ENCODE data around the gene PAX8.

The PAX8 gene

GRCh38 chr2:113169002-113169530 is 109.7 kb downstream of the PAX8 start:
- Histone ChIP-seq H3K27me3 (ENCODE audit: low read length) (no peaks in the 10 kb centered on the region), H3K4me3 (ENCODE audit: insufficient read depth, low read length, poor library complexity, severe bottlenecking) (no peak overlapping the region), H3K27ac (ENCODE audit: low read depth, low read length) (no peak overlapping the region), H3K36me3 (ENCODE audit: low read length) (no peaks in the 10 kb centered on the region), H3K9me3 (ENCODE audit: insufficient read depth, low read length) (no peaks in the 10 kb centered on the region), H3K79me2 (ENCODE audit: insufficient read depth, low read length) (peaks cover 1% of the 10 kb centered on the region), H3K4me2 (ENCODE audit: low read depth, low read length, poor library complexity, severe bottlenecking) (no peak overlapping the region), H4K20me1 (ENCODE audit: low read depth, low read length) (no peaks in the 10 kb centered on the region), H3F3A (ENCODE audit: insufficient read depth) (no peaks in the 10 kb centered on the region), H3K9me2 (replicated peaks; ENCODE audit: insufficient read depth, low read length) (no peaks in the 10 kb centered on the region), H2AFZ (ENCODE audit: low read depth, low read length, severe bottlenecking) (no peak overlapping the region), H3K9ac (ENCODE audit: low read length) (no peak overlapping the region)
- no peak for TF ChIP-seq EZH2phosphoT487 (conservative IDR thresholded peaks at IDR 0.05; ENCODE audit: low read length)
- no peak for TF ChIP-seq CTCF (IDR thresholded peaks at IDR 0.05; ENCODE audit: insufficient read depth, low read length, poor library complexity, severe bottlenecking)

GRCh38 chr2:113167962-113168340 is 110.8 kb downstream of the PAX8 start:
- TF ChIP-seq CTCF (IDR thresholded peaks at IDR 0.05; ENCODE audit: insufficient read depth, low read length, poor library complexity, severe bottlenecking) (no peak), EZH2phosphoT487 (conservative IDR thresholded peaks at IDR 0.05; ENCODE audit: low read length) (no peak)
- Histone ChIP-seq H3K9me3 (ENCODE audit: insufficient read depth, low read length) (no peaks in the 10 kb centered on the region), H3K9ac (ENCODE audit: low read length) (no peak overlapping the region), H3K36me3 (ENCODE audit: low read length) (no peaks in the 10 kb centered on the region), H3K4me2 (ENCODE audit: low read depth, low read length, poor library complexity, severe bottlenecking) (no peak overlapping the region), H3F3A (ENCODE audit: insufficient read depth) (no peaks in the 10 kb centered on the region), H2AFZ (ENCODE audit: low read depth, low read length, severe bottlenecking) (no peak overlapping the region), H3K27me3 (ENCODE audit: low read length) (no peaks in the 10 kb centered on the region), H3K27ac (ENCODE audit: low read depth, low read length) (no peak overlapping the region), H3K9me2 (replicated peaks; ENCODE audit: insufficient read depth, low read length) (no peaks in the 10 kb centered on the region), H4K20me1 (ENCODE audit: low read depth, low read length) (no peaks in the 10 kb centered on the region), H3K4me3 (ENCODE audit: insufficient read depth, low read length, poor library complexity, severe bottlenecking) (no peak overlapping the region), H3K79me2 (ENCODE audit: insufficient read depth, low read length) (no peaks in the 10 kb centered on the region)

GRCh38 chr2:113167115-113167932 is 111.4 kb downstream of the PAX8 start:
- Histone ChIP-seq H3K9me2 (replicated peaks; ENCODE audit: insufficient read depth, low read length) (no peaks in the 10 kb centered on the region), H3K79me2 (ENCODE audit: insufficient read depth, low read length) (no peaks in the 10 kb centered on the region), H3K9ac (ENCODE audit: low read length) (no peak overlapping the region), H3K36me3 (ENCODE audit: low read length) (no peaks in the 10 kb centered on the region), H3K27ac (ENCODE audit: low read depth, low read length) (no peak overlapping the region), H3K27me3 (ENCODE audit: low read length) (no peaks in the 10 kb centered on the region), H2AFZ (ENCODE audit: low read depth, low read length, severe bottlenecking) (no peak overlapping the region), H3K4me3 (ENCODE audit: insufficient read depth, low read length, poor library complexity, severe bottlenecking) (no peak overlapping the region), H3K4me2 (ENCODE audit: low read depth, low read length, poor library complexity, severe bottlenecking) (no peak overlapping the region), H3K9me3 (ENCODE audit: insufficient read depth, low read length) (no peaks in the 10 kb centered on the region), H3F3A (ENCODE audit: insufficient read depth) (no peaks in the 10 kb centered on the region), H4K20me1 (ENCODE audit: low read depth, low read length) (no peaks in the 10 kb centered on the region)
- TF ChIP-seq CTCF (IDR thresholded peaks at IDR 0.05; ENCODE audit: insufficient read depth, low read length, poor library complexity, severe bottlenecking) (no peak), EZH2phosphoT487 (conservative IDR thresholded peaks at IDR 0.05; ENCODE audit: low read length) (no peak)
